Endothelial cell of umbilical vein (primary cell): ENCODE measurements around the gene ZBED4. TPM values are rescaled to one million over a fixed set of nuclear protein-coding genes. Genes with fewer than 3 reads are reported as not detected.

Experiments used
- BruUV-seq: library from RNA; stranded (reverse); fragments of 400-500 nt; replicated peaks from 2 replicates; lab custom pipeline; 2021; lab: Mats Ljungman, UMichigan
- CTCF ChIA-PET: fragments of 300-600, 350-600 bp; sonication (Branson Sonifier 250); formaldehyde crosslinking; loops from one replicate; lab custom pipeline; 2021; ENCODE audit warnings: antibody characterized with exemption, inconsistent platforms; lab: Charles Lee
- POLR2A ChIA-PET: fragments of 300-600, 350-600 bp; sonication (Branson Sonifier 250); formaldehyde crosslinking; loops from one replicate; lab custom pipeline; 2021; ENCODE audit warnings: antibody characterized with exemption, inconsistent platforms; lab: Charles Lee
- DNase-seq: peaks from one replicate; pipeline ENCODE4 v3.0.0-alpha.2; 2011; ENCODE audit warnings: low read depth, low spot score
- FAIRE-seq: peaks from 2 replicates; lab custom pipeline; 2011; peaks lifted over from hg19 to GRCh38; lab: Jason Lieb, UNC
- H2AFZ ChIP-seq: 2 replicates; pipeline ENCODE4 v1.6.0; 2012; ENCODE audit warnings: low read depth, low read length, control low read depth, inconsistent platforms
- H3K27ac ChIP-seq: 2 replicates; pipeline ENCODE4 v1.5.1; 2011; ENCODE audit warnings: low read depth, mild to moderate bottlenecking, control low read depth, low read length, moderate library complexity; ENCODE audit not compliant: insufficient read depth
- H3K27me3 ChIP-seq, 2 experiments: 2 replicates each; pipeline versions ENCODE4 v1.6.0 to v1.6.1; 2011; ENCODE audit warnings: low read length in 2 of 2, mixed read lengths in 1 of 2; ENCODE audit not compliant: control insufficient read depth in 2 of 2, insufficient read depth in 2 of 2
- H3K36me3 ChIP-seq, 2 experiments: 2 replicates in 1 of 2; 3 replicates in 1 of 2; pipeline ENCODE4 v1.5.1; 2011; ENCODE audit warnings: low read length in 2 of 2, mild to moderate bottlenecking in 1 of 2, moderate library complexity in 1 of 2; ENCODE audit not compliant: control insufficient read depth in 2 of 2, insufficient read depth in 2 of 2; ENCODE audit errors: extremely low read depth in 1 of 2
- H3K4me1 ChIP-seq: 3 replicates; pipeline ENCODE4 v1.5.1; 2011; ENCODE audit warnings: mild to moderate bottlenecking, low read length; ENCODE audit not compliant: control insufficient read depth, insufficient read depth; ENCODE audit errors: extremely low read depth
- H3K4me2 ChIP-seq: 2 replicates; pipeline ENCODE4 v1.6.1; 2011; ENCODE audit warnings: low read length, control low read depth, mixed read lengths; ENCODE audit not compliant: insufficient read depth
- H3K4me3 ChIP-seq, 3 experiments: fragments of 200-600 bp in 1 of 3; sonication (generic), shearing (Covaris generic) in 1 of 3; replicated peaks in 1 of 3; 2 replicates each; pipeline ENCODE4 v1.5.1; 2011 to 2016; ENCODE audit warnings: control low read depth in 3 of 3, low read length in 3 of 3, mild to moderate bottlenecking in 2 of 3, inconsistent platforms in 1 of 3, low read depth in 1 of 3, moderate library complexity in 1 of 3; ENCODE audit not compliant: insufficient read depth in 1 of 3
- H3K79me2 ChIP-seq: 2 replicates; pipeline ENCODE4 v1.6.0; 2012; ENCODE audit warnings: low read length, inconsistent platforms; ENCODE audit not compliant: control insufficient read depth, insufficient read depth
- H3K9ac ChIP-seq: replicated peaks from 2 replicates; pipeline ENCODE3; 2011; ENCODE audit warnings: low read length, control low read depth; ENCODE audit not compliant: insufficient read depth; ENCODE audit errors: extremely low read depth
- H3K9me1 ChIP-seq: replicated peaks from 3 replicates; pipeline ENCODE4 v1.6.0; 2011; ENCODE audit warnings: mild to moderate bottlenecking, low read length; ENCODE audit not compliant: control insufficient read depth, insufficient read depth; ENCODE audit errors: extremely low read depth
- H3K9me3 ChIP-seq: replicated peaks from 2 replicates; pipeline ENCODE4 v1.5.1; 2012; ENCODE audit warnings: low read length, inconsistent platforms; ENCODE audit not compliant: control insufficient read depth, insufficient read depth
- H4K20me1 ChIP-seq: replicated peaks from 2 replicates; pipeline ENCODE3; 2011; ENCODE audit warnings: mild to moderate bottlenecking, low read length; ENCODE audit not compliant: control insufficient read depth, insufficient read depth; ENCODE audit errors: extremely low read depth
- JUN ChIP-seq: IDR thresholded peaks from 2 replicates; pipeline ENCODE4 v1.6.1; 2011; ENCODE audit warnings: borderline replicate concordance, low read depth; ENCODE audit not compliant: insufficient read length, insufficient read depth
- MYC ChIP-seq: IDR thresholded peaks from one replicate; pipeline ENCODE4 v1.6.1; 2011; ENCODE audit warnings: mild to moderate bottlenecking, low read depth, low read length
- POLR2A ChIP-seq: IDR thresholded peaks from 2 replicates; pipeline ENCODE4 v1.6.1; 2012; ENCODE audit warnings: low read depth, mild to moderate bottlenecking, control low read depth, low read length
- POLR2AphosphoS5 ChIP-seq: IDR thresholded peaks from 2 replicates; pipeline ENCODE4 v1.6.1; 2012; ENCODE audit warnings: low read depth, mild to moderate bottlenecking, control low read depth, low read length, moderate library complexity; ENCODE audit not compliant: insufficient read depth
- dilution Hi-C: fragments of 300-500 bp; cut with MboI; formaldehyde crosslinking; loops from one replicate; pipeline ENCODE4 v1.15.0; 2019; ENCODE audit warnings: low sequenced_read_pairs; ENCODE audit not compliant: extremely low pct_ligation_motif_present
- intact Hi-C: fragments of 100-400 bp; cut with micrococcal nuclease; formaldehyde crosslinking; loops from one replicate; pipeline ENCODE4 v1.10.0; 2022
- polyA plus RNA-seq, 4 experiments: library from polyadenylated mRNA; depleted of rRNA in 3 of 4; stranded (reverse) in 3 of 4; unstranded in 1 of 4; fragments of >200 nt; gene quantifications; 2 replicates each; pipeline versions ENCODE4 v1.2.1 to v1.2.3, GENCODE V29; 2011 to 2012; ENCODE audit warnings: missing spikeins in 1 of 4
- total RNA-seq: library from RNA; stranded (reverse); gene quantifications from 2 replicates; pipeline ENCODE4 v1.2.3, GENCODE V29; 2021
- TF ChIP-seq, protein P1 (sequence below), 2 donors: IDR thresholded peaks; 1 replicate in 1 of 2; 2 replicates in 1 of 2; pipeline ENCODE4 v1.5.1; 2011; ENCODE audit warnings: low read length in 2 of 2, mild to moderate bottlenecking in 2 of 2, moderate library complexity in 2 of 2, control low read depth in 1 of 2, inconsistent platforms in 1 of 2, low read depth in 1 of 2; ENCODE audit not compliant: insufficient read depth in 1 of 2; ENCODE audit errors: extremely low read depth in 1 of 2
- TF ChIP-seq, protein P2 (sequence below): IDR thresholded peaks from 2 replicates; pipeline ENCODE4 v1.6.1; 2011; ENCODE audit not compliant: insufficient read depth, insufficient read length

ZBED4 gene
- total and polyA plus RNA-seq, 2 donors (not counting 3 experiments of a cell fraction or from before 2014, with no cell fraction given), result 8.6 to 18.2 TPM

DNA sequence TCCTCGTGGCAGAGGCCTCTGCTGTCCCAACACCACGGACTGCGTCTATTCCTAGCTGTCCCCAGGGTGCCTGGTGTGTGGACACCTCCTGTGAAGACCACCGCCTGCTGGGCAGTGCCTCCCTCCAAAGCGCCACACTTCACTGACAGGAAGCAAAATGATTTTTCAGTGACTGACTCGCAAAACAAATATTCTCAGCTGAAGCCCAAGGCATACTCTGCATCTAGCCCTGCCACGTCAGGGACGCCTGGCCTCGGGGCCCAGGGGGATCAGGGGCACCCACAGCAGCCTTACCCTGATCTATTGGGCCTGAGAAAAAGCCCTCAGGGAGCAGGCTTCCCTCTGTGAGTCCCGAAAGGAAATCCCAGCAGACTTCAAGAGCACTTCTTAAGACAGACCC is 28.2 kb upstream of the ZBED4 start:
- H3K27me3 ChIP-seq, result no peaks in the 10 kb centered on the region
- peak overlapping the region; percentile 79 for H3K4me2 ChIP-seq
- dilution Hi-C loops (no loop called here), intact Hi-C loops (no loop called here)
- peak; percentile 15 for FAIRE-seq
- peaks cover 10% of the 10 kb centered on the region for H3K4me1 ChIP-seq
- peaks cover 16 to 35% of the 10 kb centered on the region in 2 experiments for H3K36me3 ChIP-seq
- no peak for TF ChIP-seq POLR2AphosphoS5
- no peak for TF ChIP-seq MYC
- TF ChIP-seq, protein P1, sequence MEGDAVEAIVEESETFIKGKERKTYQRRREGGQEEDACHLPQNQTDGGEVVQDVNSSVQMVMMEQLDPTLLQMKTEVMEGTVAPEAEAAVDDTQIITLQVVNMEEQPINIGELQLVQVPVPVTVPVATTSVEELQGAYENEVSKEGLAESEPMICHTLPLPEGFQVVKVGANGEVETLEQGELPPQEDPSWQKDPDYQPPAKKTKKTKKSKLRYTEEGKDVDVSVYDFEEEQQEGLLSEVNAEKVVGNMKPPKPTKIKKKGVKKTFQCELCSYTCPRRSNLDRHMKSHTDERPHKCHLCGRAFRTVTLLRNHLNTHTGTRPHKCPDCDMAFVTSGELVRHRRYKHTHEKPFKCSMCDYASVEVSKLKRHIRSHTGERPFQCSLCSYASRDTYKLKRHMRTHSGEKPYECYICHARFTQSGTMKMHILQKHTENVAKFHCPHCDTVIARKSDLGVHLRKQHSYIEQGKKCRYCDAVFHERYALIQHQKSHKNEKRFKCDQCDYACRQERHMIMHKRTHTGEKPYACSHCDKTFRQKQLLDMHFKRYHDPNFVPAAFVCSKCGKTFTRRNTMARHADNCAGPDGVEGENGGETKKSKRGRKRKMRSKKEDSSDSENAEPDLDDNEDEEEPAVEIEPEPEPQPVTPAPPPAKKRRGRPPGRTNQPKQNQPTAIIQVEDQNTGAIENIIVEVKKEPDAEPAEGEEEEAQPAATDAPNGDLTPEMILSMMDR (IDR thresholded peaks at IDR 0.05; ENCODE audit: extremely low read depth in 1 of 2, insufficient read depth in 1 of 2, low read depth in 1 of 2, low read length in 2 of 2), result no peak
- TF ChIP-seq JUN, result no peak
- no peak for TF ChIP-seq POLR2A
- TF ChIP-seq, protein P2, sequence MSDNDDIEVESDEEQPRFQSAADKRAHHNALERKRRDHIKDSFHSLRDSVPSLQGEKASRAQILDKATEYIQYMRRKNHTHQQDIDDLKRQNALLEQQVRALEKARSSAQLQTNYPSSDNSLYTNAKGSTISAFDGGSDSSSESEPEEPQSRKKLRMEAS, result no peak
- peak overlapping the region; percentile 90 for H3K9ac ChIP-seq
- CTCF ChIA-PET, result no interaction called here
- peak; percentile 19 for DNase-seq
- peaks cover 11% of the 10 kb centered on the region for H4K20me1 ChIP-seq
- no TSS peak for BruUV-seq
- H2AFZ ChIP-seq, result no peak overlapping the region
- peaks cover 67% of the 10 kb centered on the region for H3K79me2 ChIP-seq
- H3K27ac ChIP-seq, result no peak overlapping the region
- no peaks in the 10 kb centered on the region for H3K9me3 ChIP-seq
- H3K4me3 ChIP-seq, result peak overlapping the region in 2 of 3 experiments; percentile 13 to 56
- no peaks in the 10 kb centered on the region for H3K9me1 ChIP-seq
- POLR2A ChIA-PET, result no interaction called here
